GM21619 (cell line): ENCODE measurements around the gene STARD8.
"Not testable (repeated sequence)": the region's sequence is repeated elsewhere in the genome, so short reads cannot be mapped to it uniquely, and the experiment has no call there.

Source experiments
- ATAC-seq: cut with Tn5 transposase; IDR thresholded peaks from one replicate; pipeline ENCODE4 v1.9.1; 2021; ENCODE audit not compliant: unreplicated experiment

The STARD8 gene

GRCh38 chrX:68647156-68647957, at the start of gene STARD8:
TSS of gene STARD8 (plus strand) at chrX:68647666. CDS start at chrX:68647883, 217 bp downstream.
- no peak for ATAC-seq

GRCh38 chrX:68598841-68599240, 48.6 kb upstream of the STARD8 start:
- no peak for ATAC-seq

GRCh38 chrX:68599256-68600152, 48.0 kb upstream of the STARD8 start:
- no peak for ATAC-seq

DNA sequence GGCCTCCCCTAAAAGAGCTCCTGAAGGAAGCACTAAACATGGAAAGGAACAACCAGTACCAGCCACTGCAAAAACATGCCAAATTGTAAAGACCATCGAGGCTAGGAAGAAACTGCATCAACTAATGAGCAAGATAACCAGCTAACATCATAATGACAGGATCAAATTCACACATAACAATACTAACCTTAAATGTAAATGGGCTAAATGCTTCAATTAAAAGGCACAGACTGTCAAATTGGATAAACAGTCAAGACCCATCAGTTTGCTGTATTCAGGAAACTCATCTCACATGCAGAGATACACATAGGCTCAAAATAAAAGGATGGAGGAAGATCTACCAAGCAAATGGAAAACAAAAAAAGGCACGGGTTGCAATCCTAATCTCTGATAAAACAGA, 43.2 kb upstream of the STARD8 start:
- not testable (repeated sequence) for ATAC-seq

DNA sequence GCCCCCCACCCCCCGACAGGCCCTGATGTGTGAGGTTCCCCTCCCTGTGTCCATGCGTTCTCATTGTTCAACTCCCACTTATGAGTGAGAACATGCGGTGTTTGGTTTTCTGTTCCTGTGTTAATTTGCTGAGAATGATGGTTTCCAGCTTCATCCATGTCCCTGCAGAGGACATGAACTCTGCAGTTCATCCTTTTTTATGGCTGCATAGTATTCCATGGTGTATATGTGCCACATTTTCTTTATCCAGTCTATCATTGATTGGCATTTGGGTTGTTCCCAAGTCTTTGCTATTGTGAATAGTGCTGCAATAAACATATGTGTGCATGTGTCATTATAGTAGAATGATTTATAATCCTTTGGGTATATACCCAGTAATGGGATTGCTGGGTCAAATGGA, 32.7 kb upstream of the STARD8 start:
- not testable (repeated sequence) for ATAC-seq

DNA sequence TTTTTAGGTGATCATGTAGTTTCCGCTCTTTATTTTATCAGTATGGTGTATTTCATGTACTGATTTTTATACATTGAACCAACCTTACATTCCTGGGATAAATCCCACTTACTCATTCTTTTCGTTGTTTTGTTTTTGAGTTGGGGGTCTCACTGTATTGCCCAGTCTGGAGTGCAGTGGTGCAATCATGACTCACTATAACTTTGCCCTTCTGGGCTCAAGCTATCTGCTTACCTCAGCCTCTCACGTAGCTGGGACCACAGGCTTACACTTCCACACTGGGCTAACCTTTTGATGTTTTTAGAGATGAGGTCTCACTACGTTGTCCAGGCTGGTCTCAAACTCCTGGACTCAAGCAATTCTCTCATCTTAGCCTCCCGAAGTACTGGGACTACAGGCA, 19.5 kb upstream of the STARD8 start:
- ATAC-seq, result no peak

DNA sequence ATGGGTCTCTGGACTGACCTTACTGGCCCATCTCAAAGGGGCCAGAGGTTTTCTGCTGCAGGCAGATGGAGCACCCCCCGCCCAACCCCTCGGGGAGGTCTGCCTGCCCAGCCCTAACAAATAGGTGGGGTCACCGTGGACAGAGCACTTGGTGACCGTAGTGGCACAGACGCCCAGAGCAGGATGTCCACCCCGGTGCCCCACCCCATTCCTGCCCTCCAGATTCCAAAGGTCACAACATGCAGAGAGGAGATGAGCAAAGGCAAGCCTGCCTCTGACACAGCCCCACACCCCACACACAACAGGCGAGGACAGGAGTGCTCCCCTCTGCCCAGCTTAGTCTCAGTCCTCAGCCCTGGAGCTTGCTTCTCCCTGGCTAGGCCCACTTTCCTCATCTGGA, 17.5 kb upstream of the STARD8 start:
- not testable (repeated sequence) for ATAC-seq

DNA sequence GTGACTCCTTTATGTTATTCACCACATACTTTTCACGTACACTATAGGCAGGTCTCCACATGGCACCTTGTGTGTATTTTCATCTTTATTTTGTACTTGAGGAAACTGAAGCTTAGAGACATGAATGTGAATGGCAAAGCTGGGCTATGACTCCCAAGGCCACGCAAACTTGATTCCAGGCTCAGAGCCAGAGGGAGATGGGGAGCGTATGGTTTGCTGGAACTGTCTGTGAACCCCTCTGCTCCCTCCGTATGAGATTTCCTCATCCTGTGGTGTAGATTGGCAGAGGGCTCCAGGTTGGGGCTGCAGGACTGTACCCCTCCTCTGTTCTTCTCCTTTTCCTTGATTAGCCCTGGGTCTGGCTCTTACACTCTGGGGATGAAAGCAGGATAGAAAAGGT, 16.1 kb upstream of the STARD8 start:
- no peak for ATAC-seq

DNA sequence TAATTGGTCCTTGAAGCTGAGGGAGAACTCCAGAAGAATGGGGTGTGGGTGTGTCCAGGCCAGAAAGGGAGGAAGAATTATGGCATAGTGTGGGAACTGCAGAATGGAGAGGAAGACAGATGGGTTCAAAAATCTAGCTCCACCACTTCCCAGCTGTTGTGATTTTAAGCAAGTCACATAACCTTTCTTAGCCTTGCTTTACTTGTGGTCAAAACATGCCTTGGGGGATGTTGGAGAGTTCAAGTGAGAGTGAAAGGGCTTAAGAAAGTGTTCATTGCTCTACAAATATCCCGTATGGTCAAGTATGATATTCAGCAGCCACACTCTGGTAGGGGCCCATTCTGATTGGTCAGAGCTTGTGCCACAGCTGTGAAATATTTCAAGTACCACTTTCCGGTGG, 15.0 kb upstream of the STARD8 start:
- ATAC-seq, result no peak

GRCh38 chrX:68633981-68634380, 13.5 kb upstream of the STARD8 start:
- ATAC-seq, result no peak

DNA sequence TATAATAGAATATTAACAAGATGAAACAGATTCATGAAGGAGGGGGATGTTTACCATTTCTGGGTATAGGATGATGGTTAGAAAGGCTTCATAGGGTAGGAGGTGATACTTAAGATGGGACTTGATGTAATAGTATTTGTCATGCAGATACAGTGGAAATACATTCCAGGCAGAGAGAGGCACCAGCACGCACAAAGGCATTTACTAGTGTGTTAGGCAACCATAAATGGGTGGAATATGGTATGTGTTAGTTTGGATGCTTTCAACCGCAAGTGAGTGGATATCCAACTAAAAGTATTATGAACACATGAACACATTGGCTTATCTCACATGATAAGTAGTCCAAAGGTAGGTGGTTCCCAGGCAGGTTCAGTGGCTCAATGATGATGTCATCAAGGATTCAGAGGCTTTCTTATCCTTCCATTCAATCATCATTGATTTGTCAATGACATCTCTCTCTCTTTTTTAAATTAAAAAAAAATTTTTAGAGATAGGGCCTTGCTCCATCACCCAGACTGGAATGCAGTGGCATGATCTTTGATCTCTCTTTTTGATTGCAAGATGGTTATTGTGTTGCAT, 12.7 kb upstream of the STARD8 start:
- no peak for ATAC-seq

DNA sequence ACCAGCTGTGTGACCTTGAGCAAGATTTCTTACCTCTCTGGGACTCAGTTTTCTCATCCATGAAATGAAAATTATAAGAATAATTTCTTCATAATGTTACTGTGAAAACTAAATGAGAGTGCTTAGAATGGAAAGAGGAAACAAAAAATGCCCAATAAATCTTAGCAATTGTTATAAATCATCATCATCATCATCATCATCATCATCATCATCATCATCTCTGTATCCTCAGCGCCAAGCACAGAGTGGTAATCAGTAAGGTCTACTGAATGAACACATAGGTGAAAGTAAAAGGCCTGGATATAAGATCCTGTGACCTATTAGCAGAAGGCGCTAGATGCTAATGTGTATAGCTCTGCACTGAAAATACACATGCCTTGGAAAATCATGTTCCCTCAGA, 6.8 kb upstream of the STARD8 start:
- ATAC-seq, result no peak

DNA sequence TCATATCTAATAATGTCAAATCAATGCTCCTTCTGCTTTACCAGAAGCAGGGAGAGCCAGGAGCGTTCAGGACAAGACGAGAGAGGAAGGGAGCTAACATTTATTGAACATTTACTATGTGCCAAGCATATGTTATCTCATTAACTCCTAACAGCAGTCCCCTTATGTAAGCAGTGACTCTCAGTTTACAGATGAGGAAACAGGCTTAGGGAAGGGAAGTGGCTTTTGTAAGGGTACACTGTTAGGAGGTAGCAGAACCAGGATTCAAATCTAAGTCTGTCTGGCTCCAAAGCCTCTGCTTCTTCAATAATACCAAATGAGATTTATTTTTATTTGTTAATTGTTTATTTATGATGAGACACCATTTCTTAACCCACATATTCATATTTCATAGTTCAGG, 2.6 kb upstream of the STARD8 start:
- ATAC-seq, result no peak

DNA sequence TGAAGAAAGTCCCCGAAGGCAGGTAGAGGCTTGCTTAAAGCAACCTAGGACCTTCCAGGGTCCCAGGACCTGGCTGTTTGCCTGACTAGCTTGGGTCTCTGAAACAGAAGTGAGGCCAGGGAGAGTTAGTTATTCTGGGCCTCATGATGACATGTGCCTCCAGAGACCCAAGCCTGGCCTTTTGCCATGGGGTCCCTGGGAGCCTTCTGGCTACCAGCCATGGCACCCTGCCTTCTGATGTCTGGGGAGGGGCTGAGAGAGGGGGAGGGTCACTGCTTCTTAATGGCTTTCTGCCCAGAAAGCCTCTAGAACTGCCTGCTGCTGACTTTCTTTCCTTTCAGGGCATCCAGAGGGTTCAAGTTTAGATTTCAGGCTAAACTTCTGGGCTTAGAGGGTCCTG, 1.0 kb upstream of the STARD8 start:
- no peak for ATAC-seq

- no peak for ATAC-seq
Observed at GRCh38 chrX:68648960-68649359, 1.5 kb downstream of the STARD8 start.

- ATAC-seq, result no peak
Observed at GRCh38 chrX:68650491-68650890, 3.0 kb downstream of the STARD8 start.

GRCh38 chrX:68651110-68651509, 3.6 kb downstream of the STARD8 start:
- no peak for ATAC-seq

- ATAC-seq, result no peak
Observed at GRCh38 chrX:68652326-68653170, 5.1 kb downstream of the STARD8 start.

- no peak for ATAC-seq
Observed at GRCh38 chrX:68654693-68655092, 7.2 kb downstream of the STARD8 start.

- ATAC-seq, result not testable (repeated sequence)
Observed at GRCh38 chrX:68656473-68656872, 9.0 kb downstream of the STARD8 start.

DNA sequence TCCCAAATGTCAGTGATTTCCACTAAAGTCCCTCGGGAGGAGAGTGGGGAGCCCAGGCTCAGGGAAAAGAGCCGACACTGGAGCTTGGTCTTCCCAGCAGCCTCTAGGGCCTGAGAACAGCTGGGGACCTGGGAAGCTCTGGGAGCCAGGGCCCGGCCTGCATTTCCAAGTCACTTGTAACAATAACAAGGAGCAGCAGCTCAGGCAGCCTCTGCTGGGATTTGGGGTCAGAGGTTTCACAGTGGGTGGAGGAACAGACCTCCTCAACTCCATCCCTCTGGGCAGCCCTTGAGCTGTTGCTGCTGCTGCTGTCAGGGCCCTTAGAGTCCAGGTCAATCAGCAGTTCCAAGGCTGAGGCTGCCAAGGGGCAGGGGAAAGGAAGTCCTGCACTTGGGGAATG, 11.1 kb downstream of the STARD8 start:
- no peak for ATAC-seq
